Eye (tissue), 1 donor: ENCODE data around the gene KRTAP4-7.
"Not testable (repeated sequence)": the region's sequence is repeated elsewhere in the genome, so short reads cannot be mapped to it uniquely, and the experiment has no call there.

Experiments used
- DNase-seq: peaks from one replicate; pipeline ENCODE4 v3.0.0-alpha.2; 2015

The KRTAP4-7 gene

DNA sequence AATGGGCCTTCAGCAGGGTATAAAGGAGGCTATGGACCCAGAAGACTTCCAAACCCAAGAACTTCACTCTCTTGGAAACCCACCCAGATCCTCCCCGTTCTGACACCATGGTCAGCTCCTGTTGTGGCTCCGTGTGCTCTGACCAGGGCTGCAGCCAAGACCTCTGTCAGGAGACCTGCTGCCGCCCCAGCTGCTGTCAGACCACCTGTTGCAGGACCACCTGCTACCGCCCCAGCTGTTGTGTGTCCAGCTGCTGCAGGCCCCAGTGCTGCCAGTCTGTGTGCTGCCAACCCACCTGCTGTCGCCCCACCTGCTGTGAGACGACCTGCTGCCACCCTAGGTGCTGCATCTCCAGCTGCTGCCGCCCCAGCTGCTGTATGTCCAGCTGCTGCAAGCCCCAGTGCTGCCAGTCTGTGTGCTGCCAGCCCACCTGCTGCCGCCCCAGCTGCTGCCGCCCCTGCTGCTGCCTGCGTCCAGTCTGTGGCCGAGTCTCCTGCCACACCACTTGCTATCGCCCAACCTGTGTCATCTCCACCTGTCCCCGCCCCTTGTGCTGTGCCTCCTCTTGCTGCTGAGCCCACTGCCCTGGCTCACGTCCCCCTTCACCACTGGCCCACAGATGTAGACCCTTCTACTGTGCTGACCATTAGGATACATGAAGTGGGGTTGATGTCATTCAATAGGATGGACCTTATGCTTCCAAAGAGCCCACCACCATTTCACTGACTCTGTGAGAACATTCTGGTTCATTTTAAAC lies at the start of gene KRTAP4-7:
Gene KRTAP4-7 (plus strand): TSS at position 51 of the 757 bp plus-strand sequence. CDS start 57 bp downstream, at position 108.
- not testable (repeated sequence) for DNase-seq

DNA sequence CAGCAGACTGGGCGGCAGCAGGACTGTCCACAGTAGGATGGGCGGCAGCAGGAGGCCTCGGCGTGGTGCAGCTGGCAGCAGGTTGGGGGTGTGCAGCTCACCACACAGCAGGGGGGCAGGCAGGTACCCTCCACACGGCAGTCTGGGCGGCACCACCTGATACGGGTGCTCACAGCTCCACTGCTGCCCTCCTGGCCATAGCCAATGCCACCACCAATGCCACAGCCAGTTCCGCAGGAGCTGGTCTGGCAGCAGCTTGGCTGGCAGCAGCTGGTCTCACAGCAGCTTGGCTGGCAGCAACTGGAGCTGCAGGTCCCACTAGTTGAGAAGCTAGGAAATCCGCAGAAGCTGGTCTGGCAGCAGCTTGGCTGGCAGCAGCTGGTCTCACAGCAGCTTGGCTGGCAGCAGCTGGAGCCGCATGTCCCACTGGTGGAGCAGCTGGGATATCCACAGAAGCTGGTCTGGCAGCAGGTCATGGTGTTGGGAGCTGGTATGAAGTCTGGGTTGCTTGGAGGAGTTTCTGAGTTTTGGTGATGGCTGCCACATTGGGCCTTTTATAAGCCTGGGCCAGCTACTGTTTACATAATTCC lies 49.5 kb upstream of the KRTAP4-7 start, which contains the start of gene KRTAP1-3:
Gene KRTAP1-3 (minus strand): TSS at position 529 of the 590 bp plus-strand sequence. CDS start 53 bp downstream, at position 476.
- not testable (repeated sequence) for DNase-seq

DNA sequence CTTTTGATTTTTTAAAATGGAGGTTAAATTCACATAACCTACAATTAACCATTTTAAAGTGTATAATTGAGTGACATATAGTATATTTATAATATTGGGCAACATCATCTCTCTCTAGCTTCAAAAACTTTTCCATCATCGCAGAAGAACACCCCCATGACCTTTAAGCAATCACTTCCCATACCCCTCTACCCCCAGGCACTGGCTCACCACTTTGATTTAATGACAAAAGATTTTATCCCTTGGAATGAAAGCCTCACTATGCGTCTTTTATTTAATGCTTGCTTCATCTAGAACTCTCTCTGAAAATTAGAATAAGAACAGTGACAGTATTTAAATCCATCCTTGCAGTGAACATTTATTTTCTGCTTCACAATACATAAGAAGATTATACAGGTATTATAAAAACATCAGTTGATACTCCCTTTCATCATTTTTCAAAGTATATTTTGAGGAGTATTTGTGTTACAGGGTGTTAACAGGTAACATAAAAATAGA lies 46.0 kb upstream of the KRTAP4-7 start:
- DNase-seq: no peak

DNA sequence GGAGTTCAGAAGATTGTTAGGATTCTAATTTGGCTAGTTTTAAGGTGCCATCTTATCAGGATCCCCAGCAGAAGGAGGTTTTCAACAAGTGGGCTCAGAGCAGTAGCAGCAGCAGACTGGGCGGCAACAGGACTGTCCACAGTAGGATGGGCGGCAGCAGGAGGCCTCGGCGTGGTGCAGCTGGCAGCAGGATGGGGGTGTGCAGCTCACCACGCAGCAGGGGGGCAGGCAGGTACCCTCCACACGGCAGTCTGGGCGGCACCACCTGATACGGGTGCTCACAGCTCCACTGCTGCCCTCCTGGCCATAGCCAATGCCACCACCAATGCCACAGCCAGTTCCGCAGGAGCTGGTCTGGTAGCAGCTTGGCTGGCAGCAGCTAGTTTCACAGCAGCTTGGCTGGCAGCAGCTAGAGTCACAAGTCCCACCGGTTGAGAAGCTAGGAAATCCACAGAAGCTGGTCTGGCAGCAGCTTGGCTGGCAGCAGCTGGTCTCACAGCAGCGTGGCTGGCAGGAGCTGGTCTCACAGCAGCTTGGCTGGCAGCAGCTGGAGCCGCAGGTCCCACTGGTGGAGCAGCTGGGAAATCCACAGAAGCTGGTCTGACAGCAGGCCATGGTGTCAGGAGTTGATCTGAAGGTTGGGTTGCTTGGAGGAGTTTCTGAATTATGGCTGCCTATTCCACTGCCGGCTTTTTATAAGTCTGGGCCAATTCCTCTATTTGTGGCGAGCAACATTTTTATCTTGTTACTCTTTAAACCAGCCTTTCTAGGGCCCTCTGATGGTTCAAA lies 43.0 kb upstream of the KRTAP4-7 start, which contains the start of gene KRTAP1-1:
Gene KRTAP1-1 (minus strand): TSS at position 668 of the 789 bp plus-strand sequence. CDS start 53 bp downstream, at position 615.
- DNase-seq: not testable (repeated sequence)

DNA sequence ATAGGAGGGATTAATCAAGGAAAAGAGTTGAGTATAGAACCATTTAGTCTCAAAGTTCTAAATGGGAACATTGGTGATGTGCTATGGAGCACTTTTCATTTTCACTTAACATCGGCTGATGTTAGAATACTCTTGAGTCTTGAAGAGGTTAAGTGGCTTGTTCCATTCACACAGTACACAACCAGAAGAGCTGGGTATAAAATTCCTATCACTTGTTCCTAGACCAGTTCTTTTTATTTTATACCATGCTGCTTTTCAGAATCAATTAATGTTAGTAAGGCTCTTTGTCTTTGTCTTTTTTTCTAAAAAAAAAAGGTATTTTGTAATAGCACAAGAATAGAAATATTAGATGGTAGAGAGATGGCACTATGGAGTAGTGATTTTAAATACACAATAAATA lies 41.0 kb upstream of the KRTAP4-7 start:
- DNase-seq: no peak

DNA sequence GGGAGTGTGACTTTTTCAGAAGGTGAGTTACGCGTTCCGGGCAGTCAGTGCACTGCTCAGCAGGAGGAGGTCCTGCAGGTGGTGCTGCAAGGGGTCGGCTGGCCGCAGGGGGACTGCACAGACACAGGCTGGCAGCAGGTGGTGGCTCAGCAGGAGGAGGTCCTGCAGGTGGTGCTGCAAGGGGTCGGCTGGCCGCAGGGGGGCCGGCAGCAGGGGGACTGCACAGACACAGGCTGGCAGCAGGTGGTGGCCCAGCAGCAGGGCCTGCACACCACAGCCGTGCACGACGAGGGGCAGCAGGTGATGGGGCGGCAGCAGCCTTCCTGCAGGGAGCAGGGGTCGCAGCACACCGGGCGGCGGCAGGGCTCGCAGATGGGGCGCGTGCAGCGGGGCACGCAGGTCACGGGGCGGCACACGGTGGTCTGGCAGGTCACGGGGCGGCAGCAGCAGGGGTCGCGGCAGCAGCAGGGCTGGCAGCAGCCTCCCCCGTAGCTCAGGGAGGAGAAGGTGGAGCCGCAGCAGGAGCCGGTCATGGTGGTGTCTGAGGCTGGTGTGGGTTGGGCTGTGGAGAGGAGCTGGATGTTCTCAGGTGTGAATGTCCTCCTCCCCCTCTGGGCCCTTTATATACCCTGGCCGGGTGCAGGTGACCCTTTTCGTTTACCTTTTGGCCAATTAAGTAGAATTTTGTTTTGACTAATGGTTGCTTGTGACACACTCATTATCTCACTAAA lies 37.0 kb upstream of the KRTAP4-7 start, which contains the start of gene KRTAP2-1:
Gene KRTAP2-1 (minus strand): TSS at position 582 of the 731 bp plus-strand sequence. CDS start 49 bp downstream, at position 533.
- DNase-seq: not testable (repeated sequence)

DNA sequence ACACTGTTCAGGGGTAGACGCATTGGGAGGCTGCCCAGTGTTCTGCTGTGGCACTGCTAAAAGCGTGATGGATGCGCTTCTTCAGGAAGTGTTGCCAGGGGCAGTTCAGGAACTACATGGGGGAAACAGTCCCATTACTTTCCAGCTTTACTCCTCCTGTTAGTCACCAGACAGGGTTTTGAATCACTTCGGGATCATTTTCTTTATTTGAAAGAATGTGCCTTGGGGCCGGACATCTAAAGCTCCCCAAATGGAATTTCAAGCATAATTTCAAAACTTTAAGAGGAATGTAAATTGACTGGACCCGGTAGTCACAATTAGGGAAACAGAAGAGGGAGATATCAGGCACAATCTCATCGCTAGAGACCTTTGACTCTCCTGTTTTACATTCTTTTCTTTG lies 35.5 kb upstream of the KRTAP4-7 start:
- DNase-seq: no peak

- DNase-seq: no peak
Observed at GRCh38 chr17:41049110-41049509, 34.8 kb upstream of the KRTAP4-7 start.

- no peak for DNase-seq
Observed at GRCh38 chr17:41052566-41052965, 31.4 kb upstream of the KRTAP4-7 start.

DNA sequence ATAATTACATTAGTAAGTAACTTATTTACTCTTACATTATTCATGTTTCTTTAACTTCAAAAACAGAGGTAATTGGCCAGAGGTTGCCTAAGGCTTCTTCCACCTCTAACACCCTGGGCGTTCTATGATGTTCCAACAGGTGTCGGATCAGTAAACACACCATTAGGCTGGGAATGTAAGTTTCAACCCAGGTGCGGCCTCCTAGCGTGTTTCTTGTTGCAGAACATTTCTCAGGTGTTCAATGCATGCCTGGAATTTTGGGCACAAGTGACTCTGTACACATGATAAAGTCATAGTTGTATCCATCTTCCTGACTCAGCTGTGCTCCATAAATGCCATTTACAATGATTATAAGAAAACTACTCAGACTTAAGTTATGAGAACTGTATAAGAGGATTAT lies 29.9 kb upstream of the KRTAP4-7 start:
- DNase-seq: no peak

DNA sequence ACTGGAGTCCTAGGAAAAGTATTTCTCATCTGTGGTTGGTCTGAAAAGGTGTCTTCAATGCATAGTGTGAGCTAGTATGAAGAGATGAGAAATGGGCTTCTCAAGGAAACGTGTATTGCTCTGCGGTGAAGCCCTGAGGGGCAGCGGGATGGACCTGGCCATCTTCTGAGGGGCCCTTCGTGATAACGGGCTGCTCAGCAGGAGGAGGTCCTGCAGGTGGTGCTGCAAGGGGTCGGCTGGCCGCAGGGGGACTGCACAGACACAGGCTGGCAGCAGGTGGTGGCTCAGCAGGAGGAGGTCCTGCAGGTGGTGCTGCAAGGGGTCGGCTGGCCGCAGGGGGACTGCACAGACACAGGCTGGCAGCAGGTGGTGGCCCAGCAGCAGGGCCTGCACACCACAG lies 29.4 kb upstream of the KRTAP4-7 start:
- DNase-seq: not testable (repeated sequence)

DNA sequence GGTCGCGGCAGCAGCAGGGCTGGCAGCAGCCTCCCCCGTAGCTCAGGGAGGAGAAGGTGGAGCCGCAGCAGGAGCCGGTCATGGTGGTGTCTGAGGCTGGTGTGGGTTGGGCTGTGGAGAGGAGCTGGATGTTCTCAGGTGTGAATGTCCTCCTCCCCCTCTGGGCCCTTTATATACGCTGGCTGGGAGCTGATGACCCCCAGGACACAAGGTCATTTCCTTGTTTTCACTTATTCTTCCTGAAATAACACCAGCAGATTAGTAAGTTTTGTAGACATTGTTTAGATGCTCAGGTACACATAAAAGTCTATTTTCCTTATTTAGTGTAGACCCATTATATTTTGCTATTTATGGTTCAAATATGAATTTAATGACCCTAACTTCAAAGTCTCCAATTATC lies 28.8 kb upstream of the KRTAP4-7 start, which contains the start of gene KRTAP2-2:
Gene KRTAP2-2 (minus strand): TSS at position 101 of the 400 bp plus-strand sequence. CDS start 19 bp downstream, at position 82.
- not testable (repeated sequence) for DNase-seq

DNA sequence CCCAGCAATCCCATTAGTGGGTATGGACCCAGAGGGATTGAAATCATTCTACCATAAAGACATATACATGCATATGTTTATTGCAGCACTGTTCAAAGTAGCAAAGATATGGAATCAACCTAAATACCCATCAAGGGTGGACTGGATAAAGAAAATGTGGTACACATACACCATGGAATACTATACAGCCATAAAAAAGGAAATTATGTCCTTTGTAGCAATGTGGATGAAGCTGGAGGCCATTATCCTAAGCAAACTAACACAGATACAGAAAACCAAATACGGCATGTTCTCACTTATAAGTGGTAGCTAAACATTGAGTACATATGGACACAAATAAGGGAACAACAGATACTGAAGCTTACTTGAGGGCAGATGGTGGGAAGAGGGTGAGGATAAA lies 26.4 kb upstream of the KRTAP4-7 start:
- DNase-seq: no peak

DNA sequence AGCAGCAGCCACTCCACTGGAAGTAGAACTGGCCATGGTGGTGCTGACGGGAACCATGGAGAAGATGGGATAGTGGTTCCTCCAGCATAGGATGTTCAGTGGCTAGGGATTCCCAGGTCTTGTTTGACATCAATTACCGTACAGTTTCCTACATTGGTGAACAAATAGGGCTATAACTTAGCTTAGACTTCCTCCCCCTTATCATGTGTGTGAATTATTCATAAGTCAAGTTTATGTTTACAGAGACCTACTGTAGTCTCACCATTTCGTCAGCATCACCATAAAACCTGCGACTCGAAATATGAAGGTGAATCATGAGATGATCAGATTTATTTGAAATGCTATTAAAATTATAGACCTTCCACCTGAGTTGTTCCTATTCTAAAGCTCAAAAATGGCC lies 25.2 kb upstream of the KRTAP4-7 start:
- DNase-seq: no peak

- DNase-seq: not testable (repeated sequence)
Observed at GRCh38 chr17:41059276-41060051, 24.5 kb upstream of the KRTAP4-7 start.

DNA sequence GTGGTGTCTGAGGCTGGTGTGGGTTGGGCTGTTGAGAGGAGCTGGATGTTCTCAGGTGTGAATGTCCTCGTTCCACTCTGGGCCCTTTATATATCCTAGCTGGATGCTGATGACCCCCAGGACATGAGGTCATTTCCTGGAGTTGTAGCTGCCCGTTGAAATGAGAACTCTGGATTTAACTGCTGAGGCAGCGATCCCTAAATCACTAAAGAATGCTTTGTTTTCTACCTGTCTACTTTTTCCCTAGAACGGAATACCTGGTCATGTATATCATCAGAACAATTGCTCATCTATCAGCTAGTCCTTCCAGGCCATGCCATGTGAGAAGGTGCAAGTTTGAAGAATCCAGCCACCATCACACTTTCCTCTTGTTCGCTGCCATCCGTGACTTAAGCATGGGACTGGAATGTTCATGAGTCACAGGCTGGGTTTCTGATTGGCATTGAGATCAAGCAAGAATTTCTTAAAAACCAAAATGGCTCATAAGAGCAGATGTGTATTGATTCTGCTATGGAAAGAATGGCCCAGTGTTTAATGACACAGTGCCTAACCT lies 23.8 kb upstream of the KRTAP4-7 start, which contains the start of gene KRTAP2-3:
Gene KRTAP2-3 (minus strand): TSS at position 63 of the 553 bp plus-strand sequence. CDS start 64 bp downstream, outside the sequence.
- peak; percentile 37 for DNase-seq

DNA sequence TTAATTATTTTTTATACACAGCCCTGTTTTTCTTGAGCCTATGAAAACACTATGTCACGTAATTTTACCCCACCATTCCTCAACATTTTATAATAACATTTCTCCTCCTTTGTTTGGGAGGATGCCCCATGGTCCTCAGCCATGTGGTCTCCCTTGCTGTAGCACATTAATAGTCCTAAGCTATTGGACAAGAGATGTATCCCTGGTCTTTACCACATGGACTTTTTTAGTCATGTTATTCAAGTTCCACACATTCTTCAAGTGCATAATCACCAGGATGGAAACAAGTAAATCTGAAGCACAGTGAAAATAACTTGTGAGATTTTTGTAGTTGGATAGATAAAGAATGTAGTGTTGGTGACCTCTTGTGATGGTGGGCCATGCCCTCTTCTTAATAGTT lies 22.0 kb upstream of the KRTAP4-7 start:
- DNase-seq: peak; percentile 28

DNA sequence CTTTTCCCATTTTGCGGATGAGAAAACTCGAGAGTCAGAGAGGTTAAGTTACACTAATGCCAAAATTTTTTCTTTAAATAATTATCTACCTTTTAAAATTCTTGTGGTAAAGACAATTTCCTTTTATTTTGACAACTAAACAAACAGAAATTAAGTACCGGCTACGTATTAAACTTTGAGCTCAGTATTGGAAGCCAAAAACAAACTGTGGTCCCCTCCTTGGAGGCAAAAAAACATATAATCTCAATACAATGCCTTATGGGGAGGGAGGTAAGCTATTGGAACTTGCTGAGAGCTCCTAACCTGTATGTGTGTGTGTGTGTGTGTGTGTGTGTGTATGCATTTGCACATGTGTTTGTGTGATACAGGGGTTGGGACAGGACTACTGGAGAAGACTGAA lies 20.5 kb upstream of the KRTAP4-7 start:
- DNase-seq: no peak

DNA sequence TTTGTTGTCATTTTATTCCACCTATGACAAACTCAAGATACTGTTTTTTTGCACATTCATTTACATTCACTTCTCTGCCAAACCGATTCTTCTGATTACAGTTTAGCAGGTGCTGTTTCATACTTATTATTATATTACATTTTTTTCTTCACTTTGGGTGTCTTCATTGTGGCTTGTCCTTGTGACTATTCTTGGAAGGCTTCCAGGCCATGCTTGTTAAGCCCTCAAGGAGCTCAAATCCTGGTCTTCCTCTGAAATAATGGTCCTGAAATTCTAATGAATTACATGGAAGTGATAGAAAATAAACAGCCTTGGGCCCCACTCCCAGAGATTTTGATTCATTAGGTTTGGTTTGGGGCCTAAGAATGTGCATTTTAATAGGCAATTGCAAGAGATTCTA lies 19.6 kb upstream of the KRTAP4-7 start:
- no peak for DNase-seq

DNA sequence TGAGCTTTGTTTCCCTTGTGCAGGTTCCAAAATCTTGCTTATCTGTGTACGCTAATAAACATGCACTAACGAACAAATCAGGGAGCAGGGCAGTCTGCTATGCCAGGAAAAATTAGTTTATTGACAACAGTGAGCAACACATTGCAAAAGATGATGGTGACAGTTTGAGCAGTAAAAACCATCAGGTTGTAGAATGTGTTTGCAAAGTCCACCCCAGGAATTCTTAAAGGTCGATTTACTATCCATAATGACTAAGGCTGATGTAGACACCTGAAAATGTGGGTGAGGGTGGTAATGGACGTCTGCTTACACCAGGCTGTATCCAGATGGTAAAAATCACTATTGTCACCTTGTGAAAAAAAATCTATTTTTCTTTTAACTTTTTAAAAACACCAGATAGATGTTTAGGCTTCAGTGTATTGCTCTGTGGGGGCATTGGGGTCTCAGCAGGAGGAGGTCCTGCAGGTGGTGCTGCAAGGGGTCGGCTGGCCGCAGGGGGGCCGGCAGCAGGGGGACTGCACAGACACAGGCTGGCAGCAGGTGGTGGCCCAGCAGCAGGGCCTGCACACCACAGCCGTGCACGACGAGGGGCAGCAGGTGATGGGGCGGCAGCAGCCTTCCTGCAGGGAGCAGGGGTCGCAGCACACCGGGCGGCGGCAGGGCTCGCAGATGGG lies 18.8 kb upstream of the KRTAP4-7 start:
- DNase-seq: not testable (repeated sequence)
